Glutamatergic neuron (in vitro differentiated cells): ENCODE results near the gene IRAK1. TPM values are rescaled to one million over a fixed set of nuclear protein-coding genes. Genes with fewer than 3 reads are reported as not detected.

Experiments used
- DNase-seq: peaks from one replicate; pipeline ENCODE4 v3.0.0; 2022
- H3K27ac Mint-ChIP-seq: one replicate; pipeline ENCODE4 v1.8.0; 2020; ENCODE audit warnings: mild to moderate bottlenecking, mixed read lengths, inconsistent platforms; ENCODE audit not compliant: unreplicated experiment
- H3K27me3 Mint-ChIP-seq: one replicate; pipeline ENCODE4 v1.8.0; 2020; ENCODE audit warnings: mild to moderate bottlenecking, moderate library complexity, mixed read lengths, inconsistent platforms; ENCODE audit not compliant: unreplicated experiment
- H3K36me3 Mint-ChIP-seq: one replicate; pipeline ENCODE4 v1.8.0; 2020; ENCODE audit warnings: mild to moderate bottlenecking, mixed read lengths, inconsistent platforms; ENCODE audit not compliant: unreplicated experiment
- H3K4me1 Mint-ChIP-seq: one replicate; pipeline ENCODE4 v1.8.0; 2020; ENCODE audit warnings: mild to moderate bottlenecking, low read depth, mixed read lengths, inconsistent platforms; ENCODE audit not compliant: unreplicated experiment
- H3K4me3 Mint-ChIP-seq: one replicate; pipeline ENCODE4 v1.8.0; 2020; ENCODE audit warnings: mild to moderate bottlenecking, mixed read lengths, inconsistent platforms; ENCODE audit not compliant: unreplicated experiment
- H3K9me3 Mint-ChIP-seq: one replicate; pipeline ENCODE4 v1.8.0; 2020; ENCODE audit warnings: mild to moderate bottlenecking, moderate library complexity, mixed read lengths, inconsistent platforms; ENCODE audit not compliant: unreplicated experiment
- CTCF ChIP-seq: fragments of 200-600 bp; sonication (generic); IDR thresholded peaks from one replicate; pipeline ENCODE4 v1.5.0; 2021; ENCODE audit not compliant: partially characterized antibody, unreplicated experiment
- microRNA-seq: library from miRNA; unstranded; fragments of <30 nt; microRNA quantifications from one replicate; pipeline ENCODE4, GENCODE V29; 2020; ENCODE audit not compliant: unreplicated experiment
- total RNA-seq: library from RNA; stranded (reverse); fragmentation: NEBNext Ultra II Directional; extraction: Animal tissue kit (Norgen Biotek cat#: 25700); gene quantifications from one replicate; pipeline ENCODE4 v1.2.1, GENCODE V29; 2021; ENCODE audit not compliant: unreplicated experiment

Gene IRAK1
- total RNA-seq, 1 donor from 2014 or later: 60.3 TPM

- H3K36me3 Mint-ChIP-seq: no peaks in the 10 kb centered on the region
- peaks cover under 1% of the 10 kb centered on the region for H3K4me1 Mint-ChIP-seq
- peaks cover 2% of the 10 kb centered on the region for H3K27me3 Mint-ChIP-seq
- no peak overlapping the region for H3K27ac Mint-ChIP-seq
- peaks cover 5% of the 10 kb centered on the region for H3K9me3 Mint-ChIP-seq
- DNase-seq: no peak
- no peak for TF ChIP-seq CTCF
- no peak overlapping the region for H3K4me3 Mint-ChIP-seq
Measured at GRCh38 chrX:153961292-153961691, 58.4 kb downstream of the IRAK1 start.

- no peak for TF ChIP-seq CTCF
- no peak overlapping the region for H3K27ac Mint-ChIP-seq
- peaks cover 2% of the 10 kb centered on the region for H3K27me3 Mint-ChIP-seq
- no peaks in the 10 kb centered on the region for H3K4me1 Mint-ChIP-seq
- no peak overlapping the region for H3K4me3 Mint-ChIP-seq
- H3K9me3 Mint-ChIP-seq: peaks cover 5% of the 10 kb centered on the region
- H3K36me3 Mint-ChIP-seq: no peaks in the 10 kb centered on the region
- no peak for DNase-seq
Measured at GRCh38 chrX:153960786-153961185, 58.9 kb downstream of the IRAK1 start.

Small RNAs within 50 kb of the gene (microRNA-seq; reads per million reads assigned to microRNA genes)
- not detected for gene MIR3202-1
- not detected for gene MIR3202-2
- gene MIR718: 0.96 reads per million

Other genes starting within 250 kb of the IRAK1 start
- not detected for gene SRPK3, start 238.9 kb downstream of the IRAK1 start, total RNA-seq
- 56.7 TPM for gene IDH3G, start 225.5 kb downstream of the IRAK1 start, total RNA-seq
- 277 TPM for gene SSR4, start 225.2 kb downstream of the IRAK1 start, total RNA-seq
- 41.8 TPM for gene PDZD4, start 189.4 kb downstream of the IRAK1 start, total RNA-seq
- 925 TPM for gene L1CAM, start 133.7 kb downstream of the IRAK1 start, total RNA-seq
- not detected for gene AVPR2, start 115.2 kb downstream of the IRAK1 start, total RNA-seq
- 33.5 TPM for gene ARHGAP4, start 93.6 kb downstream of the IRAK1 start, total RNA-seq
- 129 TPM for gene NAA10, start 84.9 kb downstream of the IRAK1 start, total RNA-seq
- 16.1 TPM for gene RENBP, start 75.3 kb downstream of the IRAK1 start, total RNA-seq
- 84.0 TPM for gene HCFC1, start 48.1 kb downstream of the IRAK1 start, total RNA-seq
- 6.7 TPM for gene TMEM187, start 47.1 kb downstream of the IRAK1 start, total RNA-seq
- gene MECP2, start 77.8 kb upstream of the IRAK1 start, total RNA-seq: 60.0 TPM
- 2.6 TPM for gene OPN1LW, start 124.3 kb upstream of the IRAK1 start, total RNA-seq
- 1.2 TPM for gene OPN1MW, start 162.7 kb upstream of the IRAK1 start, total RNA-seq
- not detected for gene OPN1MW2, start 199.9 kb upstream of the IRAK1 start, total RNA-seq
- not detected for gene OPN1MW3, start 237.7 kb upstream of the IRAK1 start, total RNA-seq